Ascending aorta (tissue), 2 donors: Measurements from ENCODE around the gene LAP3. TPM values are rescaled to one million over a fixed set of nuclear protein-coding genes. Genes with fewer than 3 reads are reported as not detected.

Experiments
- DNase-seq, 2 donors: peaks; one replicate each; pipeline ENCODE4 v3.0.0-alpha.2; 2019; ENCODE audit warnings: low spot score in 2 of 2
- H3K27ac ChIP-seq, 2 donors: fragments of 200-600 bp; sonication (generic); one replicate each; pipeline ENCODE4 v1.5.1; 2016 to 2017; ENCODE audit warnings: mild to moderate bottlenecking in 1 of 2
- H3K27me3 ChIP-seq: fragments of 200-600 bp; sonication (generic); one replicate; pipeline ENCODE4 v1.5.1; 2017
- H3K36me3 ChIP-seq, 2 donors: fragments of 200-600 bp; sonication (generic); one replicate each; pipeline ENCODE4 v1.5.1; 2016
- H3K4me1 ChIP-seq, 2 donors: fragments of 200-600 bp; sonication (generic); one replicate each; pipeline ENCODE4 v1.5.1; 2016 to 2017; ENCODE audit warnings: mild to moderate bottlenecking in 1 of 2
- H3K4me3 ChIP-seq, 2 donors: fragments of 200-600 bp; sonication (generic); one replicate each; pipeline ENCODE4 v1.5.1; 2016 to 2017; ENCODE audit warnings: mild to moderate bottlenecking in 1 of 2
- H3K9me3 ChIP-seq, 2 donors: fragments of 200-600 bp; sonication (generic); one replicate each; pipeline ENCODE4 v1.5.1; 2016
- CTCF ChIP-seq, 3 experiments: fragments of 200-600 bp in 2 of 3; fragments of 450-650 bp in 1 of 3; sonication (generic) in 2 of 3; IDR thresholded peaks; one replicate each; pipeline ENCODE4 v1.5.1; 2016 to 2019; ENCODE audit warnings: antibody characterized with exemption in 3 of 3, mild to moderate bottlenecking in 1 of 3, moderate library complexity in 1 of 3
- intact Hi-C: fragments of 100-400 bp; cut with DNase I; formaldehyde crosslinking; loops from one replicate; pipeline ENCODE4 v1.15.1; 2023
- total RNA-seq: library from RNA; depleted of rRNA; stranded (reverse); fragments of >200 nt; gene quantifications from one replicate; pipeline ENCODE4 v1.1.0, GENCODE V29; 2016

The LAP3 gene
- total RNA-seq, 1 donor from 2014 or later, result 60.3 TPM

- intact Hi-C loops, result no loop called here
- DNase-seq, result no peak
- TF ChIP-seq CTCF (IDR thresholded peaks at IDR 0.05), result no peak
- Histone ChIP-seq H3K9me3 (no peaks in the 10 kb centered on the region), H3K4me1 (no peaks in the 10 kb centered on the region), H3K4me3 (no peak overlapping the region), H3K27ac (no peak overlapping the region), H3K36me3 (no peaks in the 10 kb centered on the region), H3K27me3 (no peaks in the 10 kb centered on the region)
Measured at GRCh38 chr4:17647927-17648326, 70.9 kb downstream of the LAP3 start.

- no peaks in the 10 kb centered on the region for H3K36me3 ChIP-seq
- no peaks in the 10 kb centered on the region for H3K27me3 ChIP-seq
- no peak for TF ChIP-seq CTCF (IDR thresholded peaks at IDR 0.05)
- DNase-seq, result no peak
- H3K4me1 ChIP-seq, result no peaks in the 10 kb centered on the region
- H3K4me3 ChIP-seq, result no peak overlapping the region
- intact Hi-C loops, result no loop called here
- no peaks in the 10 kb centered on the region for H3K9me3 ChIP-seq
- H3K27ac ChIP-seq, result no peak overlapping the region
Measured at GRCh38 chr4:17650406-17650805, 73.4 kb downstream of the LAP3 start.

DNA sequence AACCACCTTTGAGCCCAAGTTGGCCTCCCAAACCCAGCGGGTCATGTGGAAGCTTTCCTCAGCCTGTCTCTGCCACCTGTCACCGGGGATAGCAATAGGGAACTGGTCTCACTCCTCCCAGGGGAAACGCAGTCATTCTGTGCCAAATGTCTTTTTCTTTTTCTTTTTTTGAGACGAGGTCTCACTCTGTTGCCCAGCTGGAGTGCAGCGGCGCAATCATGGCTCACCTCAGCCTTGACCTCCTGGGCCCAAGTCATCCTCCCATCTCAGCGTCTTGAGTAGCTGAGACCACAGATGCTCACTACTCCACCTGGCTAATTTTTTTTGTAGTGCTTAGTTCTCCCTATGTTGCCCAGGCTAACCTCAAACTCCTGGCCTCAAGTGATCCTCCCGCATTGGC, 77.7 kb downstream of the LAP3 start:
- intact Hi-C loops, result no loop called here
- no peak overlapping the region for H3K4me3 ChIP-seq

DNA sequence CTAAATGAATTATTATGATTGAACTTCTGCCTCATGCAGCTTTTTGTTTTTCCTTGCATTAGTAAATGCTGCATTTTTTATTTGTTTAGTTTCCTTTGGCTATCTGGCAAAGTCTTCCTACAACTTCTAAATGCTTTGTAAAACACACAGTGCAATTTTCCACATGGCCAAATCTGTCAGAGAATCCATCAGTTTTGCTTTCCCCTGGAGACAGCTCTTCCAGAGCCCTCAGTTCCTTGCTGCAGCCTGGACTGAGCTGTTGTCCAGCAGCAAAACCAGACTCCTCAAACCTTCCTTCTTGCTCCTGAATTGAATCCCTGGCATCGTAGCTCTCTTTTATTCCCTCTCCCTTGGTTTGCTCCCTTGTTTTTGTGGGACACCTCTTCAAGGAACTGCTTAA, 80.1 kb downstream of the LAP3 start:
- no peaks in the 10 kb centered on the region for H3K9me3 ChIP-seq
- H3K4me3 ChIP-seq, result no peak overlapping the region
- intact Hi-C loops, result no loop called here
- no peaks in the 10 kb centered on the region for H3K27me3 ChIP-seq
- no peaks in the 10 kb centered on the region for H3K4me1 ChIP-seq
- no peak for DNase-seq
- no peaks in the 10 kb centered on the region for H3K36me3 ChIP-seq
- no peak for TF ChIP-seq CTCF (IDR thresholded peaks at IDR 0.05)
- no peak overlapping the region for H3K27ac ChIP-seq

More for the DNA sequence above, 77.7 kb downstream of the LAP3 start:
- H3K27ac ChIP-seq, result no peak overlapping the region
- no peaks in the 10 kb centered on the region for H3K4me1 ChIP-seq
- DNase-seq, result no peak
- H3K9me3 ChIP-seq, result no peaks in the 10 kb centered on the region
- TF ChIP-seq CTCF (IDR thresholded peaks at IDR 0.05), result no peak
- H3K27me3 ChIP-seq, result no peaks in the 10 kb centered on the region
- H3K36me3 ChIP-seq, result no peaks in the 10 kb centered on the region

Other genes with a start within 250 kb of the LAP3 start
- gene QDPR, start 65.1 kb upstream of the LAP3 start, total RNA-seq, result 32.7 TPM
- not detected for gene CLRN2, start 62.0 kb upstream of the LAP3 start, total RNA-seq
- 6.2 TPM for gene MED28, start 37.4 kb downstream of the LAP3 start, total RNA-seq
- gene FAM184B, start 204.4 kb downstream of the LAP3 start, total RNA-seq, result not detected
- 7.9 TPM for gene DCAF16, start 233.6 kb downstream of the LAP3 start, total RNA-seq
- gene NCAPG, start 233.8 kb downstream of the LAP3 start, total RNA-seq, result not detected